SKM-1 (cell line): ENCODE results near the gene C12orf76.
A peak's percentile ranks its signal among the peaks of the same experiment; 100 is the strongest.
"Not testable (repeated sequence)": the region's sequence is repeated elsewhere in the genome, so short reads cannot be mapped to it uniquely, and the experiment has no call there.

ENCODE experiments used
- DNase-seq: peaks from one replicate; lab custom pipeline; 2025; ENCODE audit not compliant: unreplicated experiment; lab: John Stamatoyannopoulos, UW

Gene C12orf76

DNA sequence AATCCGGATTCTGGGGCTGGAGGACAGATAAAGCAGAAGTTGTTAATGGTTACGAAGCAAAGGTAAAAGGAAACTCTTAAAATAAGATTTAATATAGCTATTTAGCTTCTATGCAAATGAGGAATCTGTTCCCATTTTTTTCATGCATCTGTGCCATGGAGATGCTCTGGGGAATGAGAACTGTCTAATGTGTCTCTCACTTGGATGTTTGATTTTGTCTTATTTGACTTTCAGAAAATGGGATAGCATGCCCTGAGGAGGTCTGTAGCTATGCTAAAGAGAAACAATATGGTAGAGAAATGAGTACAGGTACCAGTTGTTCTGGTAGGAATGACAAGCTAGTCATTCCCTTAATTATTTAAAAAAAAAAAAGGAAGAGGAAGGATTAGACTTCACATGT, 24.3 kb downstream of the C12orf76 start:
- DNase-seq: no peak

GRCh38 chr12:110023059-110023980, 25.0 kb downstream of the C12orf76 start:
- DNase-seq: no peak

DNA sequence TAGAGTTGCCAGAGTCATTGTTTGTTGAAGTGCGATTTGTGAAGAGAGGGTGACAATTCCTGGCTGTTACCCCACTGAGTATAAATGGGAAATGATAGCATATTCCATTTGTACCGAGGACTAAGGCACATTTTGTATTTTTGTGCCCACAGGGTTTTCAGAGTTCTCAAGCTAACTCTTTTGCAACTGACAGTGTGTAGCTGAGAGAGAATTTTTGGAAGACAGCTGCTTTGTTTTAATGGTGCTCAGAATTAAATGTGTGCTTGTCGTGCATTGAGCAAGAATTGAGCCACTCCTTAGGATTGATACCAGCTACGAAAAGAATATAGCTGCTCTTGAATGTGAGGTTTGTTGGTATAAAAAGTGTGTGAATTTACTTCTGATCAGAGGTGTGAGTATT, 27.4 kb downstream of the C12orf76 start:
- DNase-seq: no peak

DNA sequence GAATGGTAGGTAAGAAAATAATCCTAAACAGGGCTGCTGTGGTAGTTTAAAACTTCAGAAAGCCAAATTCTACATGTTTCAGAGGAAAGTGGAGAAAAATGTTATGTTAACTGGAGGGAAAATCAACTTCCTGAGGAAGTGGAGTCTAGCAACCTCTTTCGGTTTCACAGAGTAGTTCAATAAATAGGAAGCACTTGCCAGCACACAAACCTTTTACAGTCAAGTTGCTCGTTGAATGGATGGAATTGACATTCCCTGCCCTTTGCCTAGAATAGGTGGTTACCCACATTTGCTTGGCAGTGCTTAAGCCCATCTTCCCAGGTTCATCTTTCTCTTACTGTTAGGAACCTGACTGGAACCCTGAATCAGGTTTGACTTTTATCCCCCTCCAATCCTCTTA, 33.2 kb downstream of the C12orf76 start:
- no peak for DNase-seq

- DNase-seq: no peak
These were observed 35.7 kb downstream of the C12orf76 start for GRCh38 chr12:110012659-110013058.

GRCh38 chr12:110012137-110012536, 36.2 kb downstream of the C12orf76 start:
- no peak for DNase-seq

DNA sequence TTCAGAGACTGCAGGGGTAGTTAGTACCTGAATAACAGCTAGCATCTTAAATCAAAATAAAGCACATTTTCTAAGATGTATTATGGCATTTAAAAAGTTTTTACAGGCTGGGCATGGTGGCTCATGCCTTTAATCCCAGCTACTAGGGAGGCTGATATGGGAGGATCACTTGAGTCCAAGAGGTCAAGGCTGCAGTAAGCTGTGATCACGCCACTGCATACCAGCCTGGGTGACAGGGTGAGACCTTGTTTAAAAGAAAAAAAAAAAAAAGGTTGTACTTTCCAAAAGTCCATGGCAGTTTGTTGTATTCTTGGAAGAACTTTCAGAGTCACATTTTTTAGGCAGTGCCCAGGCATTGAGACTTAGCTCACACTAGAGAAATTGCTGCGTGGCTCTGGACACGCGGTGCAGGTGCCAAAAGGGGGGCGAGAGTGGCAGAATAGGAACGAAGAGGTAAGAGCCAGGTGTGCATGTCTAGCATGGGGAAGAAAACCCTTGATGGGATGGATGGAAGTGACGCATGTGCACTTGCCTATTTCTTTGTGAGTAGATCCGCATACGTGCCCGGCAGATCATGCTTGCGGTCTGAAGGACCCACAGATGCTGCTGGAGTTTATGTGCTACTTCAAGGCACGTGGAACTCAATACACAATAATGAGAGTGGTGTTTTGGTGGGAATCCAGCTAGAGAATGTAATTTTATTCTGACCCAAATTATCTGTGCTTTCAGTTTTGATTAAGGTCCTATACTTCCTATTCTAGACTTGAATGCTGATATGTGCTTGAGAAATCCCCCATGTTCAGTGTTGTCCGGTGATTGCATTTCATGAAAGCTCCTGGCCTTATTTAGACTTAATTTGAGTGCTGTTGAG, 37.2 kb downstream of the C12orf76 start:
- DNase-seq: no peak

GRCh38 chr12:110008681-110009398, 39.5 kb downstream of the C12orf76 start:
- DNase-seq: not testable (repeated sequence)

DNA sequence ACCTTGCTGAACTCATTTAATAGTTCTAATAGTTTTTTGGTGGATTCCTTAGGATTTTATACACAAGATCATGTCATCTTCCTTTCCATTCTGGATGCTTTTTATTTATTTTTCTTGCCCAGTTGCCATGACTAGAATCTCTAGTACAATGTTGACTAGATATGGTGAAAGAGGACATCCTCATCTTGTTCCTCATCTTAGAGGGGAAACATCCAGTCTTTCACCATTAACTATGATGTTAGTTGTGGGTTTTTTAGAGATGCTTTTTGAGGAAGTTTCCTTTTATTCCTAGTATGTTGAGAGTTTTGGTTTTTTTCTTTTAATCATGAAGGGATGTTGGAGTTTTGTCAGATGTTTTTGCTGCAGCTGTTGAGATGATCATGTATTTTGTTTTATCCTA, 40.4 kb downstream of the C12orf76 start:
- peak; percentile 50 for DNase-seq

DNA sequence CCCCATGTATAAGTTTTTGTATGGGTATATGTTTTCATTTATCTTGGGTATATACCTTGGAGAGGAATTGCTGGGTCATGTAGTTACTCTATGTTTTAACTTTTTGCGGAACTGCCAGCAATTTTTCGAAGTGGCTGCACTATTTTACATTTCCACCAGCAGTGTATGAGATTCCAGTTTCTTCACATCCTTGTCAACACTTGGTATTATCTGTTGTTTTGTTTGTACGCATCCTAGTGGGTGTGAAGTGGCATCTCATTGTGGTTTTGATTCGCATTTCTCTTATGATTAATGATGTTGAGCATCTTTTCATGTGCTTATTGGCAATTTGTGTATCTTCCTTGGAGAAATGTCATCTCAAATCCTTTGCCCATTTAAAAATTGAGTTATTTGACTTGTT, 42.2 kb downstream of the C12orf76 start:
- no peak for DNase-seq

GRCh38 chr12:110005319-110005973, 42.9 kb downstream of the C12orf76 start:
- no peak for DNase-seq

DNA sequence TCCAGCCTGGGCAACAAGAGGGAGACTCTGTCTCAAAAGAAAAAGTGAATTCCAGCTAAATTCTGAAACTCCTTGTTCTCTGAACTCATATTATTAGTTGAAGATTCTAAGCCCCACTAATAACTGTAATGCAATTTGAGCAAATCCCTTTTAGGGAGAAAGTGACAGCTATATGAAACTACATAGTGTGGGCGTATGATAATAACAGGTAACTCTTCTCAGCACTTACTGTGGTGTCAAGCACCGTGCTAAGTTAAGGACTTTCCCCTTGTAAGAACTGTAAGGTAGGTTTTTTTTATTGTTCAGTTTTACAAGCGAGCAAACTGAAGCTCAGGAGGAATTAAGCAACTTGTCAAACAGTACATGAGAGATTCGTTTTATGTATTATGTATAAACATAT, 43.7 kb downstream of the C12orf76 start:
- no peak for DNase-seq

DNA sequence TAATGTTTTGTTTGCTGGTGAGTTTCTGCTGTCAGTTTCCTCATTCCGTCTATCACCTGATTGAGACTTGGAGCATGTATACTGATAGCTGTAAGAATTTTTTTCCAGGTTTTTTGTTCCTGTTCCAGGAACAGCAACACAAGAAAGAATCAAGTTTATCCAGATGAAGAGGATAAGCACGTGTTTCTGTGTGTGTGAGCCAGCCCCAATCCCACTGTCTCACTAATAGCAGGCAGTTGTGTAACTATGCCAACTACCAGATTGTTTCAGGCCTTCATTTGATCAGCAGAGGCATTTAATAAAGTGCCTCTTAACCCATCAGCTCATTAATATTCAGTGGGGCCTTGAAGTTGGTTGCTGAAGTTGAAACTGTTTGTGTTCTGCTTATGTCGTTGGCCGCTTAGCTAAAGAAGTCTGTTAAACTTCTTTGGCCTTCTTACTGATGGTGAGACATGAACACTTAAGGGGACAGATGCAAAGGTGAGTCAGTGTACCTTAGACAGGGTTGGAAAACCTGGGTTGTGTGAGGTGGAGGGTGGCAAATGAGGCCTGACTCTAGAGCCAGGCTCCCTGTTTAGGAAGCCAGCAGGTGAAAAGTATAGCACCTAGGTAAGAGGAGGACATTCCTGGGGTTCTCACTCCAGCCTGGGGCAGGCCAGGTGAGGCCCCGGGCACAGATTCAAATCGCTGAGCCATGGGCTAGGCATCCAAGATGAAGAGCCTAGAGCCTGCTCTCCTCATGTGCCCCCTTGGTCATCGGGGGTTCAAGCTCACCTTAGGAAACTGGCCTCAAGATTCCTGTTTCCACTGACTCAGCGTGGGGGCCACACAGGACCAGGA, 45.4 kb downstream of the C12orf76 start:
- no peak for DNase-seq

DNA sequence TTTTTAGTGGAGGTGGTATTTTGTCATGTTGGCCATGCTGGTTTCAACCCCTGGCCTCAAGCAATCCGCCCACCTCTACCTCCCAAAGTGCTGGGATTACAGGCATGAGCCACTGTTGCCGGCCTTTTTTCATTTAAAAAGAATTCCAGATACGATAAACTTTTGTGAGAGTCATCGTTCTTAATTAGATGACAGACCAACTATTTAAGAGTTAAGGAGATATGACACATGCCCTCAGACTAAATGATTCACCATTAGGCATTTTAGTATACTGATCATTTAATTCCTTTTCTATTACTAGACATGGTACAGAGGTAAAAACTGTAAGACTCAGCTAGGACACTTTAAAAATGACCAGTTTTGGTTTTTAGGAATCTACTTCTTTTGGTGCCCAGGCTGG, 46.7 kb downstream of the C12orf76 start:
- no peak for DNase-seq

DNA sequence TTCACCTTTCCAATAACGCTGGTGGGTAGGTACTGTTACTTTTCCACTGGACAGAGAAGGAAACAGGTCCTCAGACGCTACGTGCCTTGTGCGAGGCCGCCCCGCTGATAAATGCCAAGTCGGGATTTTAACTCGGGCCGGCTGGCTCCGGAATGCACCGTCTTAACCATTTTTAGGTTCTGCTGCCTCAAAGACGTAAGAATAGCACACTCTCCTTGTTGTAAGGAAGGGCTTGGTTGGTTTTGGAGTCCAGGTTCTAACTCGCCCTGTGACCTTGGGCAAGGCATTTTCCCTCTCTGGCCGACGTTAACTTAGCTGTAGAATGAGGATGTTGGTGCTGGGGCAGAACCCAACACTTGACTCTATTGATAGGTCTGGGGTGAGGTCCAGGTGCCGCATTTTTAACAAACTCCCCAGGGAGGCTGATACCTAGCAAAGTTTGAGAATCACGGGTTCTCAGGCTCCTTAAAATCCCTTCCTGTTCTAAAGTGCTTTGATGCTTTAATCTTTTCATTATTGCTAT, 48.3 kb downstream of the C12orf76 start:
- peak; percentile 1 for DNase-seq

DNA sequence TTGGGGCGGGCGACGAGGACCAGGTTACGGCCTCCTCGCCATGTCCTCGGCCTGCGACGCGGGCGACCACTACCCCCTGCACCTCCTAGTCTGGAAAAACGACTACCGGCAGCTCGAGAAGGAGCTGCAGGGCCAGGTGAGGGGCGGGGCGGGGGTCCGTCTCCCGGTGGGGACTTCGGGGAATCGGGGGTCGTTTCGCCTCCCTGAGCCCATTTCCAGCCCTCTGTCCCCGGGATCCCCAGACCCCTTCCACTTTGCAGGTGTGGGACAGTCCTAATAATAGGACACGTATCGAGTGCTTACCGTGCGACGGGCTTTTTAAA, 48.7 kb downstream of the C12orf76 start:
- no peak for DNase-seq

- DNase-seq: peak; percentile 57
These were observed 49.2 kb downstream of the C12orf76 start, which contains the start of gene ANKRD13A for GRCh38 chr12:109998904-109999648. TSS of gene ANKRD13A (plus strand) at chr12:109999430. CDS start at chr12:109999689, 259 bp downstream.

- no peak for DNase-seq
These were observed 50.0 kb downstream of the C12orf76 start for GRCh38 chr12:109998241-109998903.
